ENCODE measurements around the gene ZCCHC2. TPM values are rescaled to one million over a fixed set of nuclear protein-coding genes. Genes with fewer than 3 reads are reported as not detected.

Gene ZCCHC2
- total and polyA plus RNA-seq, 2 of the 13 experiments (the other 11 are each of a cell fraction or from before 2014, with no cell fraction given) = 62.5 to 76.1 TPM

DNA sequence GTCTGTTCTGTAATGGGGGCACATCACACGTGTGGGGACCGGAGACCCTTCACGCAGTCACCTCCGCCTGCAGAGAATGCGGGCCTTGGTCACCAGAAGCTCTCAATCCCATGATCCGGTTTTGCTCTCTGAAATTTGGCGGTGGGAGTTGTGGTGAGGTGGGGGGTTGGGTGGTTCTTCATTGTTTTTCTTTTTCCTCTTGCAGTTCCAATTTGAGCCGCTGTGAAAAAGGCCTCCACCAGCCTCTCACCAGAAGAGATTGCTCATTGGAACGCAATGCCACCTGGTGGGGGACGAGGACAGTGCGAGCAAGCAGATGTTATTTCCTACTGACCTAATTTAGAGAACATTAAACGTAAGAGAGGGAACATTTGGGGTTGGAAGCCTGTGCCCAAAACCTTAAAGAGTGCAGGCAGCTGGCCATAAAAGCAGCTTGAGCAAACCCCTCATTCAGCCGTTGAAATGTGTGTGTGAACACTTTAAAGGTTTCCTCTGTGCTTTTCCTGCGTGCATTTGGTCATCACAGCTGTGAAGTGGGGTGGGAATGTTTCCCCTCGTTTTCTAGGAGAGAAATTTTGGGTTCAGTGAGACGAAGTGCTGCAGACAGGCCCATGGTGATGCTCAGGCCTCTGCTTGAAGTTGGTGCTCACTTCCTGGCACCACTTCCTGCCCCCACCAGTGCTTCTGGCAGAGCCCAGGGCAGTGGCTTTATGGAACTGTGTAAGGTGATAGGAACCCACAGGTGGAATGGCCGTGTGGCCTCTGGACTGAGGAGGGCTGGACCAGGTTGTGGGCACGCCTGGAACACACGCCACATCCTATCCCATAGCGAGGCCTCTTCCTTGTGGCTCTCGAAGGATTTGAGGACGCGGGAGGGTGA, 61.7 kb downstream of the ZCCHC2 start (continued):
- TF ChIP-seq ARID4A (CRISPR knock-in tag; IDR thresholded peaks at IDR 0.05; ENCODE audit: borderline replicate concordance) = peak; percentile 44; the same call in 1 of the 2 replicates
- peak; percentile 71; the same call in 1 of the 2 replicates for TF ChIP-seq ZMYM4 (CRISPR knock-in tag; IDR thresholded peaks at IDR 0.05)
- no peak for TF ChIP-seq STAT5B (CRISPR knock-in tag; IDR thresholded peaks at IDR 0.05)
- peak; percentile 41 for TF ChIP-seq SALL1 (CRISPR knock-in tag; IDR thresholded peaks at IDR 0.05)
- TF ChIP-seq FOXP4 (CRISPR knock-in tag; IDR thresholded peaks at IDR 0.05) = peak; percentile 26; the same call in 1 of the 2 replicates
- 0 out of 2 replicates have a peak, but pooled peaks have one; percentile 24 for TF ChIP-seq ELF3 (CRISPR knock-in tag; IDR thresholded peaks at IDR 0.05)
- no peak for TF ChIP-seq ZNF749 (CRISPR knock-in tag; IDR thresholded peaks at IDR 0.05; ENCODE audit: borderline replicate concordance)
- TF ChIP-seq ZFX (CRISPR knock-in tag; IDR thresholded peaks at IDR 0.05; ENCODE audit: low read depth) = peak; percentile 48; the same call in 1 of the 2 replicates
- TF ChIP-seq ZNF414 (CRISPR knock-in tag; IDR thresholded peaks at IDR 0.05) = peak; percentile 76; the same call in 1 of the 2 replicates
- no peak for TF ChIP-seq TBX3 (IDR thresholded peaks at IDR 0.05; ENCODE audit: borderline replicate concordance)
- TF ChIP-seq NBN (conservative IDR thresholded peaks at IDR 0.05) = no peak
- peak; percentile 44 for TF ChIP-seq FOSL2 (CRISPR knock-in tag; IDR thresholded peaks at IDR 0.05)
- peak; percentile 93 for TF ChIP-seq SMC3 (IDR thresholded peaks at IDR 0.05; ENCODE audit: low read length)
- TF ChIP-seq KDM4B (CRISPR knock-in tag; IDR thresholded peaks at IDR 0.05) = 0 out of 2 replicates have a peak, but pooled peaks have one; percentile 46
- TF ChIP-seq YEATS4 (CRISPR knock-in tag; IDR thresholded peaks at IDR 0.05; ENCODE audit: borderline replicate concordance) = no peak
- TF ChIP-seq NCOA1 (CRISPR knock-in tag; IDR thresholded peaks at IDR 0.05) = 0 out of 2 replicates have a peak, but pooled peaks have one; percentile 34
- TF ChIP-seq RAD21 (CRISPR knock-in tag; IDR thresholded peaks at IDR 0.05) = peak; percentile 81
- peak; percentile 36 for TF ChIP-seq CCAR2 (optimal IDR thresholded peaks at IDR 0.05; ENCODE audit: low read depth, low read length)
- peak; percentile 25; the same call in 1 of the 2 replicates for TF ChIP-seq MIXL1 (CRISPR knock-in tag; IDR thresholded peaks at IDR 0.05)
- no peak for TF ChIP-seq KDM1A (CRISPR knock-in tag; IDR thresholded peaks at IDR 0.05)
- peak; percentile 47; the same call in 1 of the 2 replicates for TF ChIP-seq SALL2 (CRISPR knock-in tag; IDR thresholded peaks at IDR 0.05)
- TF ChIP-seq HHEX (CRISPR knock-in tag; IDR thresholded peaks at IDR 0.05) = no peak
- TF ChIP-seq RELA (CRISPR knock-in tag; IDR thresholded peaks at IDR 0.05) = no peak
- no peak for TF ChIP-seq FIP1L1 (IDR thresholded peaks at IDR 0.05; ENCODE audit: borderline replicate concordance, insufficient read depth, low read depth, low read length)
- peak; percentile 40 for TF ChIP-seq TEAD3 (CRISPR knock-in tag; optimal IDR thresholded peaks at IDR 0.05; ENCODE audit: borderline replicate concordance)
